Thyroid gland (tissue), 4 donors: ENCODE measurements around the gene PANK3. TPM values are rescaled to one million over a fixed set of nuclear protein-coding genes. Genes with fewer than 3 reads are reported as not detected.

Source experiments
- DNase-seq, 2 donors: peaks; one replicate each; pipeline ENCODE4 v3.0.0-alpha.2; 2019
- H3K27ac ChIP-seq, 3 donors: fragments of 200-600 bp; sonication (generic); 1 replicate in 2 of 3; 2 replicates in 1 of 3; pipeline ENCODE4 v1.5.1; 2016 to 2019; ENCODE audit warnings: mild to moderate bottlenecking in 1 of 3, moderate library complexity in 1 of 3
- H3K27me3 ChIP-seq: fragments of 200-600 bp; sonication (generic); one replicate; pipeline ENCODE4 v1.5.1; 2019
- H3K36me3 ChIP-seq, 2 donors: fragments of 200-600 bp; sonication (generic); one replicate each; pipeline ENCODE4 v1.5.1; 2016 to 2019
- H3K4me1 ChIP-seq, 2 donors: fragments of 200-600 bp; sonication (generic); one replicate each; pipeline ENCODE4 v1.5.1; 2017 to 2019
- H3K4me3 ChIP-seq, 3 donors: fragments of 200-600 bp; sonication (generic); replicated peaks in 1 of 3; 1 replicate in 2 of 3; 2 replicates in 1 of 3; pipeline ENCODE4 v1.5.1; 2016; ENCODE audit warnings: mild to moderate bottlenecking in 1 of 3
- H3K9me3 ChIP-seq: fragments of 200-600 bp; sonication (generic); one replicate; pipeline ENCODE4 v1.5.1; 2017
- POLR2A ChIP-seq, 2 donors: fragments of 450-650 bp; IDR thresholded peaks; one replicate each; pipeline ENCODE4 v1.6.1; 2017; ENCODE audit warnings: antibody characterized with exemption in 2 of 2, mild to moderate bottlenecking in 2 of 2, moderate library complexity in 1 of 2
- WGBS, 2 donors: methylation state at CpG; one replicate each; pipeline ENCODE4 v1.1.5; 2017; 5-methylcytosine and 5-hydroxymethylcytosine counted together
- intact Hi-C: fragments of 100-400 bp; cut with DNase I; formaldehyde crosslinking; loops from one replicate; pipeline ENCODE4 v1.15.1; 2023
- total RNA-seq, 4 donors: library from RNA; depleted of rRNA; stranded (reverse); fragments of >200 nt; gene quantifications; one replicate each; pipeline ENCODE4 v1.2.3, GENCODE V29; 2016
- TF ChIP-seq, protein P1 (sequence below), 6 experiments: fragments of 200-600 bp in 3 of 6; fragments of 450-650 bp in 3 of 6; sonication (generic) in 3 of 6; IDR thresholded peaks; one replicate each; pipeline ENCODE4 v1.5.1; 2016 to 2019; ENCODE audit warnings: antibody characterized with exemption in 6 of 6, mild to moderate bottlenecking in 2 of 6, inconsistent platforms in 1 of 6, moderate library complexity in 1 of 6

The PANK3 gene
- total RNA-seq = 10 to 100 TPM; 38.7 to 73.8 (median 49.3) TPM

DNA sequence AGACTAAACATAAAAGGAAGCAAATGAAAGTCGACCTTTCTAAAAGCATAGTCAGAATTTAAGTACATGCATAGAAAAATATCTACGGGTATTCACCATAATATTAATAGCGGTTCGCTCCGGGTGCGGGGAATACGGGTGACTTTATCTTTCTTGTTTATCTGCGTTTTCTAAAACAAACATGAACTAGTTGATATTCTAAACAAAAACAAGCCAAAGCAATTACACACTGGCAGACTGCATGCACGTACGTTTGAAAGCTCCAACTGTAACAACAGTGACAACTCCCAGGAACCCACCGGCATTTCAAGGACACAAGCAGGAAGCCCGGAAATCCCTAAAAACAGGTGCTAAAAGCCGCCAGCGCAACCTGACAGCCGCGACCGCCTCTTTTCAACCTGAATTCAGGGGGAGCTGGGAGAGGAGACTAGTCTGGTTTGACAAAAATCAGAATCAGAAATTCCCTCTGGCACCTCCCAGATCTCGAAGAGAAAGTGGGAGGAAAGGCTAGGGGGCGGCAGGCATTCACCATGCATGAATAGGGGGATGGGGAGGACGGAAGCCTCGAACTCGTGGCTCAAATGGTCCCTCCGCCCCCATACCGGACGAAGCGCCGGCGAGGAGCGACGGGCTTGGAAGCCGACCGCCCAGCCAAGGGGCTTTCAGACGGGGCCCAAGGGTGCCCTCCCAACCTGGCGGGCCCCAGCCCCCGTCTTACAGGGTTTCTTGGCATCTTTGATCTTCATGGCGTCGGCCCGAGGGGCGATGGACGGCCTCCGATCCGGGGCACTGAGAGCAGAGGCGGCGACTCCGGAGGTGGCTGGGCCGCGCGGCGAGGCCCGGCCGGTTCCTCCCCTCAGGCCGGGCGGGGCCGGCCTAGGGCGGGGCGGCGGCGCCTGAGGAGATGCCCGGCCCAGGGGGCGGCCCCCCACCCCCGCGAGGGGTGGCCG, at the start of gene PANK3:
Gene PANK3 (minus strand): TSS at position 831 of the 950 bp plus-strand sequence. CDS start 85 bp downstream, at position 746.
- H3K27ac ChIP-seq = peak within 1 kb of the TSS; percentile 74 to 95 (median 90)
- peaks cover 33 to 39% of the 10 kb centered on the region in 2 donors for H3K4me1 ChIP-seq
- H3K36me3 ChIP-seq = no peaks in the 10 kb centered on the region
- H3K4me3 ChIP-seq = peak within 1 kb of the TSS; percentile 42 to 86 (median 76)
- TF ChIP-seq, protein P1, sequence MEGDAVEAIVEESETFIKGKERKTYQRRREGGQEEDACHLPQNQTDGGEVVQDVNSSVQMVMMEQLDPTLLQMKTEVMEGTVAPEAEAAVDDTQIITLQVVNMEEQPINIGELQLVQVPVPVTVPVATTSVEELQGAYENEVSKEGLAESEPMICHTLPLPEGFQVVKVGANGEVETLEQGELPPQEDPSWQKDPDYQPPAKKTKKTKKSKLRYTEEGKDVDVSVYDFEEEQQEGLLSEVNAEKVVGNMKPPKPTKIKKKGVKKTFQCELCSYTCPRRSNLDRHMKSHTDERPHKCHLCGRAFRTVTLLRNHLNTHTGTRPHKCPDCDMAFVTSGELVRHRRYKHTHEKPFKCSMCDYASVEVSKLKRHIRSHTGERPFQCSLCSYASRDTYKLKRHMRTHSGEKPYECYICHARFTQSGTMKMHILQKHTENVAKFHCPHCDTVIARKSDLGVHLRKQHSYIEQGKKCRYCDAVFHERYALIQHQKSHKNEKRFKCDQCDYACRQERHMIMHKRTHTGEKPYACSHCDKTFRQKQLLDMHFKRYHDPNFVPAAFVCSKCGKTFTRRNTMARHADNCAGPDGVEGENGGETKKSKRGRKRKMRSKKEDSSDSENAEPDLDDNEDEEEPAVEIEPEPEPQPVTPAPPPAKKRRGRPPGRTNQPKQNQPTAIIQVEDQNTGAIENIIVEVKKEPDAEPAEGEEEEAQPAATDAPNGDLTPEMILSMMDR (IDR thresholded peaks at IDR 0.05) = no peak
- peak in 1 of 2 donors; percentile 16 for TF ChIP-seq POLR2A (IDR thresholded peaks at IDR 0.05)
- H3K9me3 ChIP-seq = no peaks in the 10 kb centered on the region
- intact Hi-C loops = no loop called here
- no peak for DNase-seq
- H3K27me3 ChIP-seq = no peaks in the 10 kb centered on the region
- 0 to 1% methylated on average over 33 to 44 of the region's 63 CpGs for WGBS, 2 donors

DNA sequence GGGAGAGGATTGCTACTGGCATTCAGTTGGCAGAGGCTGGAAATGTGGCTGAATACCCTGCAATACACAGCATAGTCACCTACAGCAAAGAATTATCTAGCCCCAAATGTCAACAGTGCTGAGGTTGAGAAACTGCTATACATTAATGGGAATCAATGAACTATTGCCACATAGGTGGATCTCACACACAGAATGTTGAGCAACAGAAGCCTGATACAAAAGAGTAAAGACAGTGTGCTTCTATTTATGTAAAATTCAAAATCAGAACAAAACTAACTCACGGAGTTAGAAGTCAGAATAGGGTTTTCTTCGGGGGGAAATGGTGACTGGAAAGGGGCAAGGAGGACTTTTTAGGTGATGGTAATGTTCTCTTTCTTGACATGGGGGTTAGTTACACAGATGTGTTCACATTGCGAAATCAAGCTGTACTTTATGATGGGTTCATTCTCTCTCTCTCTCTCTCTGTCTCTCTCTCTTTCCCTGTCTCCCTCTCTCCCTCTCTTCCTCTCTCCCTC, 45.7 kb upstream of the PANK3 start:
- H3K27me3 ChIP-seq = no peaks in the 10 kb centered on the region
- H3K4me1 ChIP-seq = no peaks in the 10 kb centered on the region
- WGBS, 2 donors = 84 to 86% methylated on average over 3 of the region's 3 CpGs
- H3K36me3 ChIP-seq = no peaks in the 10 kb centered on the region
- no peaks in the 10 kb centered on the region for H3K9me3 ChIP-seq
- intact Hi-C loops = no loop called here
- no peak for TF ChIP-seq POLR2A (IDR thresholded peaks at IDR 0.05)
- TF ChIP-seq, protein P1 (IDR thresholded peaks at IDR 0.05) = no peak
- DNase-seq = no peak
- H3K27ac ChIP-seq = no peak overlapping the region
- no peak overlapping the region for H3K4me3 ChIP-seq

DNA sequence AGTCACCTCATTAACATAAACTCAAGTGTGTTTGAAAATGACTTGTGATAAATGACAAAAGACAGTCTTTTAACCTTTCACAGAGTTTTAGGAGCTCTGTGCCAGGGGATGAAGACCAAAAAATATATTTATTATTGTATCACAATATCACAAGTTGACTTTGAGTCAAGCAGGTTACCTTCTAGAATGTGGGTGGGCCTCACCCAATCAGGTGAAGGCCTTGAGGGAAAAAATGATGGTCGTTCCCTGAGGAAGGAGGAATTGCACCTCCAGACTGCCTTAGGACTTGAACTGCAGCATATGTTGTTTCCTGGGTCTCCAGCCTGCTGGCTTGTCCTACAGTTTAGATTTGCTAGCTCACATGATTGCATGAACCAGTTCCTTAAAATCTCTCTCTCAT, 41.6 kb upstream of the PANK3 start:
- WGBS, 2 donors = 89 to 90% methylated on average over 1 of the region's 1 CpG

GRCh38 chr5:168614661-168615060, 35.5 kb upstream of the PANK3 start:
- Histone ChIP-seq H3K4me1 (no peaks in the 10 kb centered on the region), H3K27ac (no peak overlapping the region), H3K9me3 (no peaks in the 10 kb centered on the region), H3K4me3 (no peak overlapping the region), H3K27me3 (no peaks in the 10 kb centered on the region), H3K36me3 (no peaks in the 10 kb centered on the region)
- intact Hi-C loops = no loop called here
- no peak for TF ChIP-seq POLR2A (IDR thresholded peaks at IDR 0.05)
- TF ChIP-seq, protein P1 (IDR thresholded peaks at IDR 0.05) = no peak
- 93 to 95% methylated on average over 6 to 10 of the region's 10 CpGs for WGBS, 2 donors
- no peak for DNase-seq

More for the DNA sequence above, 41.6 kb upstream of the PANK3 start:
- H3K4me1 ChIP-seq = no peaks in the 10 kb centered on the region
- no peaks in the 10 kb centered on the region for H3K9me3 ChIP-seq
- intact Hi-C loops = no loop called here
- no peaks in the 10 kb centered on the region for H3K36me3 ChIP-seq
- DNase-seq = no peak
- H3K4me3 ChIP-seq = no peak overlapping the region
- TF ChIP-seq, protein P1 (IDR thresholded peaks at IDR 0.05) = no peak
- TF ChIP-seq POLR2A (IDR thresholded peaks at IDR 0.05) = no peak
- H3K27me3 ChIP-seq = no peaks in the 10 kb centered on the region
- H3K27ac ChIP-seq = no peak overlapping the region

DNA sequence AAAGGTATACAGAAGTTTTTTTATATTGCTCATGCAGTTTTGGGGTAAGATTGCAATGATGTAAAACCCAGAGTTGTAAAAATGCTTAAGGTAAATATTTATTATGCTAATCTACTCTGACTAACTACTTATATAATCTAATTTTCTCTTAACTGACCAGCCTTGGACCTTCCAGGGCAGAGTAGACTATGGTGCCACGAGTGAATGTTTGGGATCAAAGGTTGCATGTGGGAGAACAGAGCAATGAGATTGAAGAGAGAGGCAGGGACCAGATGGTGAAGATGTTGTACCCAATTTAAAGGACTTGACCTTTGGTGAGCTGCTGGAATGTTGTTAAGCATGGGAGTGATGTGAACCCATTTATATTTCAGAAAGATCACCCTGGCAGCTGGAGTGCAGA, 34.8 kb upstream of the PANK3 start:
- H3K9me3 ChIP-seq = no peaks in the 10 kb centered on the region
- TF ChIP-seq, protein P1 (IDR thresholded peaks at IDR 0.05) = no peak
- no peak for TF ChIP-seq POLR2A (IDR thresholded peaks at IDR 0.05)
- DNase-seq = no peak
- 75 to 77% methylated on average over 1 of the region's 1 CpG for WGBS, 2 donors
- intact Hi-C loops = no loop called here
- no peaks in the 10 kb centered on the region for H3K36me3 ChIP-seq
- H3K27ac ChIP-seq = no peak overlapping the region
- H3K4me1 ChIP-seq = no peaks in the 10 kb centered on the region
- H3K4me3 ChIP-seq = no peak overlapping the region
- no peaks in the 10 kb centered on the region for H3K27me3 ChIP-seq
